WTC11 (cell line): ENCODE measurements around the gene TCP11L2.

Experiments
- CBFB ChIP-seq: sonication (generic); formaldehyde crosslinking; IDR thresholded peaks from 2 replicates; pipeline ENCODE4 v1.8.1; 2022; ENCODE audit warnings: mild to moderate bottlenecking, low read depth, missing genetic modification reagents
- ZNF121 ChIP-seq: sonication (generic); formaldehyde crosslinking; IDR thresholded peaks from 2 replicates; pipeline ENCODE4 v1.8.0; 2023; ENCODE audit warnings: missing genetic modification reagents
- TF ChIP-seq, protein P1 (sequence below): fragments of 200-600 bp; IDR thresholded peaks from 2 replicates; pipeline ENCODE4 v1.8.0; 2022; ENCODE audit warnings: antibody characterized with exemption
- TF ChIP-seq, protein P2 (sequence below): sonication (generic); formaldehyde crosslinking; IDR thresholded peaks from 2 replicates; pipeline ENCODE4 v1.8.1; 2023; ENCODE audit warnings: mild to moderate bottlenecking, missing genetic modification reagents, moderate library complexity

- TF ChIP-seq, protein P1, sequence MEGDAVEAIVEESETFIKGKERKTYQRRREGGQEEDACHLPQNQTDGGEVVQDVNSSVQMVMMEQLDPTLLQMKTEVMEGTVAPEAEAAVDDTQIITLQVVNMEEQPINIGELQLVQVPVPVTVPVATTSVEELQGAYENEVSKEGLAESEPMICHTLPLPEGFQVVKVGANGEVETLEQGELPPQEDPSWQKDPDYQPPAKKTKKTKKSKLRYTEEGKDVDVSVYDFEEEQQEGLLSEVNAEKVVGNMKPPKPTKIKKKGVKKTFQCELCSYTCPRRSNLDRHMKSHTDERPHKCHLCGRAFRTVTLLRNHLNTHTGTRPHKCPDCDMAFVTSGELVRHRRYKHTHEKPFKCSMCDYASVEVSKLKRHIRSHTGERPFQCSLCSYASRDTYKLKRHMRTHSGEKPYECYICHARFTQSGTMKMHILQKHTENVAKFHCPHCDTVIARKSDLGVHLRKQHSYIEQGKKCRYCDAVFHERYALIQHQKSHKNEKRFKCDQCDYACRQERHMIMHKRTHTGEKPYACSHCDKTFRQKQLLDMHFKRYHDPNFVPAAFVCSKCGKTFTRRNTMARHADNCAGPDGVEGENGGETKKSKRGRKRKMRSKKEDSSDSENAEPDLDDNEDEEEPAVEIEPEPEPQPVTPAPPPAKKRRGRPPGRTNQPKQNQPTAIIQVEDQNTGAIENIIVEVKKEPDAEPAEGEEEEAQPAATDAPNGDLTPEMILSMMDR: peak; percentile 72
- TF ChIP-seq ZNF121 (CRISPR knock-in tag): no peak
- TF ChIP-seq, protein P2, sequence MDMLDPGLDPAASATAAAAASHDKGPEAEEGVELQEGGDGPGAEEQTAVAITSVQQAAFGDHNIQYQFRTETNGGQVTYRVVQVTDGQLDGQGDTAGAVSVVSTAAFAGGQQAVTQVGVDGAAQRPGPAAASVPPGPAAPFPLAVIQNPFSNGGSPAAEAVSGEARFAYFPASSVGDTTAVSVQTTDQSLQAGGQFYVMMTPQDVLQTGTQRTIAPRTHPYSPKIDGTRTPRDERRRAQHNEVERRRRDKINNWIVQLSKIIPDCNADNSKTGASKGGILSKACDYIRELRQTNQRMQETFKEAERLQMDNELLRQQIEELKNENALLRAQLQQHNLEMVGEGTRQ (CRISPR knock-in tag): no peak
- no peak for TF ChIP-seq CBFB (CRISPR knock-in tag)
Measured at GRCh38 chr12:106282457-106283097, 20.0 kb upstream of the TCP11L2 start.
